ENCODE data around the gene ATG7.

Gene ATG7

GRCh38 chr3:11564577-11565001, 292.4 kb downstream of the ATG7 start (continued):
- no peak for TF ChIP-seq ESRRG (CRISPR knock-in tag; IDR thresholded peaks at IDR 0.05)
- no peak for TF ChIP-seq PATZ1 (CRISPR knock-in tag; IDR thresholded peaks at IDR 0.05; ENCODE audit: borderline replicate concordance)
- TF ChIP-seq RARB (CRISPR knock-in tag; IDR thresholded peaks at IDR 0.05), result no peak
- TF ChIP-seq OSR1 (CRISPR knock-in tag; IDR thresholded peaks at IDR 0.05), result no peak

- ATAC-seq, result no peak
- TF ChIP-seq TCF4 (CRISPR knock-in tag; IDR thresholded peaks at IDR 0.05; ENCODE audit: borderline replicate concordance), result no peak
- no peak for TF ChIP-seq ZFP3 (CRISPR knock-in tag; IDR thresholded peaks at IDR 0.05)
- TF ChIP-seq GLIS3 (CRISPR knock-in tag; IDR thresholded peaks at IDR 0.05), result no peak
- TF ChIP-seq CREB5 (CRISPR knock-in tag; IDR thresholded peaks at IDR 0.05; ENCODE audit: low read depth), result no peak
- no peak for TF ChIP-seq PATZ1 (CRISPR knock-in tag; IDR thresholded peaks at IDR 0.05; ENCODE audit: borderline replicate concordance)
- TF ChIP-seq PPARA (CRISPR knock-in tag; IDR thresholded peaks at IDR 0.05; ENCODE audit: borderline replicate concordance), result no peak
- TF ChIP-seq TSHZ2 (CRISPR knock-in tag; IDR thresholded peaks at IDR 0.05), result no peak
- no peak for TF ChIP-seq ZFP30 (CRISPR knock-in tag; IDR thresholded peaks at IDR 0.05)
- no peak for TF ChIP-seq TOX (CRISPR knock-in tag; IDR thresholded peaks at IDR 0.05; ENCODE audit: borderline replicate concordance)
These were observed 292.9 kb downstream of the ATG7 start for GRCh38 chr3:11565072-11565471.

- TF ChIP-seq POU6F1 (CRISPR knock-in tag; IDR thresholded peaks at IDR 0.05; ENCODE audit: borderline replicate concordance, low read depth), result no peak
- ATAC-seq, result no peak
These were observed 293.3 kb downstream of the ATG7 start for GRCh38 chr3:11565492-11565891.

- no peak for ATAC-seq
- TF ChIP-seq CSRNP3 (CRISPR knock-in tag; IDR thresholded peaks at IDR 0.05) (no peak), PATZ1 (CRISPR knock-in tag; IDR thresholded peaks at IDR 0.05; ENCODE audit: borderline replicate concordance) (no peak), RARB (CRISPR knock-in tag; IDR thresholded peaks at IDR 0.05) (no peak), BACH2 (CRISPR knock-in tag; IDR thresholded peaks at IDR 0.05; ENCODE audit: borderline replicate concordance) (no peak), ZNF565 (CRISPR knock-in tag; conservative IDR thresholded peaks at IDR 0.05; ENCODE audit: low read depth) (no peak), ARNTL (CRISPR knock-in tag; IDR thresholded peaks at IDR 0.05; ENCODE audit: borderline replicate concordance, low read depth) (no peak), SNAI2 (CRISPR knock-in tag; IDR thresholded peaks at IDR 0.05) (no peak), ZFP3 (CRISPR knock-in tag; IDR thresholded peaks at IDR 0.05) (no peak), TCF4 (CRISPR knock-in tag; IDR thresholded peaks at IDR 0.05; ENCODE audit: borderline replicate concordance) (no peak), ISL1 (CRISPR knock-in tag; IDR thresholded peaks at IDR 0.05) (no peak), GLIS3 (CRISPR knock-in tag; IDR thresholded peaks at IDR 0.05) (no peak)
These were observed 293.7 kb downstream of the ATG7 start for GRCh38 chr3:11565932-11566331.
